Panc1 (cell line): ENCODE measurements around the gene CDH13. TPM values are rescaled to one million over a fixed set of nuclear protein-coding genes. Genes with fewer than 3 reads are reported as not detected.

Source experiments
- ATAC-seq: fragments of 200-7000 bp; cut with Tn5 transposase; 2 replicates; pipeline ENCODE4 v1.9.1; 2020; ENCODE audit warnings: mild to moderate bottlenecking, moderate library complexity
- BruUV-seq: library from RNA; stranded (reverse); fragments of 400-500 nt; replicated peaks from 2 replicates; lab custom pipeline; 2021; lab: Mats Ljungman, UMichigan
- CTCF ChIA-PET: fragments of 300-600 bp; sonication (Branson Sonifier 250); formaldehyde crosslinking; loops from one replicate; lab custom pipeline; 2022; ENCODE audit warnings: antibody characterized with exemption; lab: Charles Lee
- POLR2A ChIA-PET: fragments of 300-600 bp; sonication (Branson Sonifier 250); formaldehyde crosslinking; loops from one replicate; lab custom pipeline; 2022; ENCODE audit warnings: antibody characterized with exemption; lab: Charles Lee
- DNase-seq: peaks from one replicate; pipeline ENCODE4 v3.0.0-alpha.2; 2010; ENCODE audit warnings: low read depth, low spot score
- H3K27ac ChIP-seq: 2 replicates; pipeline ENCODE4 v1.5.1; 2011; ENCODE audit warnings: mild to moderate bottlenecking, low read length, inconsistent platforms
- H3K27me3 ChIP-seq: fragments of 200-500 bp; sonication (Bioruptor generic); 2 replicates; pipeline ENCODE4 v1.6.0; 2014; ENCODE audit warnings: low read length, inconsistent platforms; ENCODE audit not compliant: control insufficient read depth, insufficient read depth
- H3K36me3 ChIP-seq: fragments of 200-500 bp; sonication (Bioruptor generic); 2 replicates; pipeline ENCODE4 v1.5.1; 2014; ENCODE audit warnings: inconsistent platforms, mild to moderate bottlenecking, low read length, moderate library complexity; ENCODE audit not compliant: control insufficient read depth, insufficient read depth
- H3K4me1 ChIP-seq: 2 replicates; pipeline ENCODE4 v1.5.1; 2011; ENCODE audit warnings: inconsistent platforms, mild to moderate bottlenecking, low read length, moderate library complexity; ENCODE audit not compliant: control insufficient read depth, insufficient read depth
- H3K4me3 ChIP-seq, 2 experiments: 2 replicates each; pipeline ENCODE4 v1.5.1; 2011 to 2012; ENCODE audit warnings: low read depth in 2 of 2, low read length in 2 of 2, mild to moderate bottlenecking in 2 of 2, inconsistent platforms in 1 of 2, moderate library complexity in 1 of 2
- H3K9me3 ChIP-seq: fragments of 200-500 bp; sonication (Bioruptor generic); 2 replicates; pipeline ENCODE4 v1.5.1; 2014; ENCODE audit warnings: low read depth, mild to moderate bottlenecking, inconsistent platforms, low read length, moderate library complexity; ENCODE audit not compliant: control insufficient read depth, insufficient read depth
- POLR2AphosphoS5 ChIP-seq: IDR thresholded peaks from 2 replicates; pipeline ENCODE4 v1.6.1; 2012; ENCODE audit warnings: mild to moderate bottlenecking, low read depth, low read length, moderate library complexity
- REST ChIP-seq, 2 experiments: IDR thresholded peaks; 2 replicates each; pipeline ENCODE4 v1.6.1; 2011 to 2012; ENCODE audit warnings: low read depth in 2 of 2, control low read depth in 1 of 2, low read length in 1 of 2, mild to moderate bottlenecking in 1 of 2, moderate library complexity in 1 of 2; ENCODE audit not compliant: insufficient read depth in 1 of 2
- SIN3A ChIP-seq: IDR thresholded peaks from 2 replicates; pipeline ENCODE4 v1.6.1; 2012; ENCODE audit warnings: low read depth, mild to moderate bottlenecking, low read length, moderate library complexity, borderline replicate concordance; ENCODE audit not compliant: insufficient read depth
- TCF7L2 ChIP-seq: IDR thresholded peaks from 2 replicates; pipeline ENCODE4 v1.6.1; 2011; ENCODE audit warnings: mild to moderate bottlenecking, low read depth, low read length, inconsistent platforms
- in situ Hi-C: cut with HindIII; loops from 2 replicates; pipeline ENCODE4 v1.10.0; 2016; ENCODE audit warnings: low sequenced_read_pairs, low pct_unique_long_range_greater_than_20kb
- intact Hi-C: fragments of 100-400 bp; cut with micrococcal nuclease; formaldehyde crosslinking; loops from one replicate; pipeline ENCODE4 v1.10.0; 2022; ENCODE audit not compliant: unreplicated experiment
- total RNA-seq: library from RNA; stranded (reverse); gene quantifications from one replicate; pipeline ENCODE4 v1.2.1, GENCODE V29; 2021; ENCODE audit not compliant: unreplicated experiment

The CDH13 gene
- total RNA-seq, 1 experiment from 2014 or later: not detected

DNA sequence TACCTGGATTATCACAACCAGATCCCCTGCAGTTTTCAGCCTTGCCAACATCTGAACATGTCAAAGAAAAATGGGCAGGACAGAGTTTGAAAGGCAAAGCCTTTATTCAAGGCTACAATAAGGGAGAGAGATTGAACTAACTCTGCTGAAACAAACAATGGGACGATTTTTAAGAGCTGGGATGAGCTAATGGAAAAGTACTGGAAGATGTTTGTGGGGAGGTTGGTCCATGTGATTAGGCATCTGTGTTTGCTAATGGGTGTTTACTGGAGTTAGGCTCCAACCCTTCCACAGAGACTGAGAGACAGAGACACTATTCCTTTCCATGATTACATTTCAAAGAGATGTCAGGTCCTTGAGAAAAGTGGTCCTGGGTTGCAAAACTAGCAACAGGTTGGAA is 1146.0 kb downstream of the CDH13 start:
- no peak for ATAC-seq
- POLR2A ChIA-PET: no interaction called here

GRCh38 chr16:83774066-83774465 is 1147.3 kb downstream of the CDH13 start:
- Histone ChIP-seq H3K4me1 (no peaks in the 10 kb centered on the region), H3K27me3 (no peaks in the 10 kb centered on the region), H3K4me3 (no peak overlapping the region), H3K9me3 (no peaks in the 10 kb centered on the region), H3K36me3 (no peaks in the 10 kb centered on the region), H3K27ac (no peak overlapping the region)
- BruUV-seq: no TSS peak
- CTCF ChIA-PET: no interaction called here
- POLR2A ChIA-PET: no interaction called here
- intact Hi-C loops: no loop called here
- ATAC-seq (no peak), DNase-seq (no peak)
- in situ Hi-C loops: no loop called here
- no peak for TF ChIP-seq REST (IDR thresholded peaks at IDR 0.05; ENCODE audit: insufficient read depth in 1 of 2, low read depth in 2 of 2, low read length in 1 of 2)

More for the DNA sequence above, 1146.0 kb downstream of the CDH13 start:
- Histone ChIP-seq H3K9me3 (no peaks in the 10 kb centered on the region), H3K4me3 (no peak overlapping the region), H3K27ac (no peak overlapping the region), H3K36me3 (no peaks in the 10 kb centered on the region), H3K4me1 (no peaks in the 10 kb centered on the region), H3K27me3 (no peaks in the 10 kb centered on the region)
- intact Hi-C loops (no loop called here), in situ Hi-C loops (no loop called here)
- no peak for DNase-seq
- CTCF ChIA-PET: no interaction called here
- no peak for TF ChIP-seq POLR2AphosphoS5
- no TSS peak for BruUV-seq

DNA sequence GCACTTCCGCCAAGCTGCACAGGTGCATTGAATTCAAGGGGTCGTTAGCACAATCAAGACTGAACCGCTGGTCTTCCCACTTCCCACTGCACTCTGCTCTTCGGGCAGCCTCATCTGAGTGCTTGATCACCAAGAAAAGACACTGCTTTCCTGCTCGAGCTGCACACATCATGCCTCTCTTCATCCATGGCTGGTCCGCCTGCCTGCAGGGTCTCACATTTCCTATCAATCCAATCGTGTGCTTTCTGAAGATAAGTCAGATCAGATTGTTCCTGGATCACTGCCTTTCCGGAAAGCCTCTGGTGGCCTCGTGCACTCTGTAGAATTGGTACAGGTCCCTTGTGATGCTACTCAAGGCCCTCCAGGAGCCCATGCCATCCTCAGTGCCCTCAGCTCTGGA is 1150.2 kb downstream of the CDH13 start:
- ChIA-PET POLR2A (no interaction called here), CTCF (no interaction called here)
- Histone ChIP-seq H3K4me1 (no peaks in the 10 kb centered on the region), H3K36me3 (no peaks in the 10 kb centered on the region), H3K27ac (no peak overlapping the region), H3K4me3 (no peak overlapping the region), H3K27me3 (no peaks in the 10 kb centered on the region), H3K9me3 (no peaks in the 10 kb centered on the region)
- intact Hi-C loops: no loop called here
- ATAC-seq (no peak), DNase-seq (no peak)
- TF ChIP-seq SIN3A (no peak), TCF7L2 (no peak), REST (IDR thresholded peaks at IDR 0.05; ENCODE audit: insufficient read depth in 1 of 2, low read depth in 2 of 2, low read length in 1 of 2) (no peak)
- no TSS peak for BruUV-seq
- in situ Hi-C loops: no loop called here
